HCT116 (cell line): ENCODE measurements around the gene PXDN. TPM values are rescaled to one million over a fixed set of nuclear protein-coding genes. Genes with fewer than 3 reads are reported as not detected.

Experiments used
- ATAC-seq: fragments of 200-7000 bp; cut with Tn5 transposase; 2 replicates; pipeline ENCODE4 v1.9.1; 2020; ENCODE audit warnings: mild to moderate bottlenecking, moderate library complexity
- BruUV-seq: library from RNA; stranded (reverse); fragments of 400-500 nt; replicated peaks from 2 replicates; lab custom pipeline; 2021; lab: Mats Ljungman, UMichigan
- CTCF ChIA-PET: fragments of 300-600 bp; sonication (Branson Sonifier 250); formaldehyde crosslinking; loops from one replicate; lab custom pipeline; 2021; ENCODE audit warnings: antibody characterized with exemption; lab: Charles Lee
- POLR2A ChIA-PET: fragments of 300-600, 350-600 bp; sonication (Branson Sonifier 250); formaldehyde crosslinking; loops from one replicate; lab custom pipeline; 2021; ENCODE audit warnings: antibody characterized with exemption; lab: Charles Lee
- RAD21 ChIA-PET, 2 experiments: fragments of 300-600 bp; sonication (Branson Sonifier 250); formaldehyde crosslinking; loops; one replicate each; lab custom pipeline; 2023; ENCODE audit warnings: low total read pairs in 2 of 2; ENCODE audit not compliant: uncharacterized antibody in 2 of 2, unreplicated experiment in 2 of 2, low non-redundant PET in 1 of 2; lab: Charles Lee
- DNase-seq: peaks from one replicate; pipeline ENCODE4 v3.0.0-alpha.2; 2010; ENCODE audit warnings: low read depth, low spot score
- H2AFZ ChIP-seq: fragments of 200-600 bp; shearing (Covaris generic), sonication (generic); 2 replicates; pipeline ENCODE4 v1.6.1; 2017; ENCODE audit warnings: low read depth, mixed run types, mixed read lengths, antibody characterized with exemption, low read length; ENCODE audit not compliant: poor library complexity, severe bottlenecking
- H3K27ac ChIP-seq: 2 replicates; pipeline ENCODE4 v1.5.1; 2012; ENCODE audit warnings: low read depth, low read length
- H3K27me3 ChIP-seq: fragments of 200-600 bp; sonication (generic); 2 replicates; pipeline ENCODE4 v1.6.1; 2016; ENCODE audit warnings: mixed run types, low read length, mixed read lengths; ENCODE audit not compliant: insufficient read depth
- H3K36me3 ChIP-seq, 2 experiments: fragments of 200-500 bp in 1 of 2; fragments of 200-600 bp in 1 of 2; sonication (Bioruptor generic) in 1 of 2; sonication (generic) in 1 of 2; 2 replicates each; pipeline versions ENCODE4 v1.5.1 to v1.6.1; 2014 to 2016; ENCODE audit warnings: low read length in 2 of 2, inconsistent platforms in 1 of 2, mixed read lengths in 1 of 2, mixed run types in 1 of 2; ENCODE audit not compliant: insufficient read depth in 2 of 2, control insufficient read depth in 1 of 2
- H3K4me1 ChIP-seq, 2 experiments: fragments of 200-600 bp in 1 of 2; sonication (generic) in 1 of 2; 2 replicates each; pipeline versions ENCODE4 v1.5.1 to v1.6.1; 2012 to 2017; ENCODE audit warnings: low read length in 2 of 2, inconsistent platforms in 1 of 2, mild to moderate bottlenecking in 1 of 2, mixed read lengths in 1 of 2, mixed run types in 1 of 2, moderate library complexity in 1 of 2; ENCODE audit not compliant: insufficient read depth in 2 of 2, control insufficient read depth in 1 of 2
- H3K4me2 ChIP-seq: fragments of 200-600 bp; sonication (generic); 2 replicates; pipeline ENCODE4 v1.6.1; 2017; ENCODE audit warnings: mixed run types, low read length, mixed read lengths
- H3K4me3 ChIP-seq, 2 experiments: fragments of 200-600 bp in 1 of 2; sonication (generic) in 1 of 2; replicated peaks in 1 of 2; 2 replicates each; pipeline ENCODE4 v1.5.1; 2011 to 2016; ENCODE audit warnings: low read length in 2 of 2, control low read depth in 1 of 2, low read depth in 1 of 2, mild to moderate bottlenecking in 1 of 2, mixed read lengths in 1 of 2, mixed run types in 1 of 2
- H3K79me2 ChIP-seq: fragments of 200-600 bp; sonication (generic); 2 replicates; pipeline ENCODE4 v1.6.1; 2017; ENCODE audit warnings: mild to moderate bottlenecking, mixed run types, low read length, moderate library complexity, mixed read lengths; ENCODE audit not compliant: insufficient read depth
- H3K9ac ChIP-seq: fragments of 200-600 bp; sonication (generic); 2 replicates; pipeline ENCODE4 v1.6.1; 2016; ENCODE audit warnings: low read length, mixed read lengths
- H3K9me2 ChIP-seq: fragments of 200-600 bp; sonication (generic), shearing (Covaris generic); 2 replicates; pipeline ENCODE4 v1.6.1; 2017; ENCODE audit warnings: mixed run types, mild to moderate bottlenecking, moderate library complexity; ENCODE audit not compliant: insufficient read depth
- H3K9me3 ChIP-seq, 2 experiments: fragments of 200-500 bp in 1 of 2; fragments of 200-600 bp in 1 of 2; sonication (Bioruptor generic) in 1 of 2; sonication (generic) in 1 of 2; 2 replicates each; pipeline ENCODE4 v1.6.1; 2014 to 2017; ENCODE audit warnings: low read length in 2 of 2, mixed read lengths in 2 of 2, inconsistent platforms in 1 of 2, low read depth in 1 of 2, mild to moderate bottlenecking in 1 of 2, mixed run types in 1 of 2, moderate library complexity in 1 of 2; ENCODE audit not compliant: control insufficient read depth in 1 of 2, insufficient read depth in 1 of 2
- H4K20me1 ChIP-seq: fragments of 200-600 bp; sonication (generic), shearing (Covaris generic); 2 replicates; pipeline ENCODE4 v1.6.1; 2017; ENCODE audit warnings: mixed run types, mild to moderate bottlenecking, moderate library complexity; ENCODE audit not compliant: insufficient read depth
- EGR1 ChIP-seq: IDR thresholded peaks from 2 replicates; pipeline ENCODE4 v1.6.1; 2012; ENCODE audit warnings: low read depth
- ELF1 ChIP-seq: IDR thresholded peaks from 2 replicates; pipeline ENCODE4 v1.6.1; 2012; ENCODE audit warnings: low read depth, borderline replicate concordance
- EZH2phosphoT487 ChIP-seq: fragments of 200-600 bp; IDR thresholded peaks from 2 replicates; pipeline ENCODE4 v1.6.1; 2018; ENCODE audit warnings: antibody characterized with exemption, borderline replicate concordance
- FOSL1 ChIP-seq: IDR thresholded peaks from 2 replicates; pipeline ENCODE4 v1.6.1; 2012; ENCODE audit warnings: low read depth
- JUND ChIP-seq: IDR thresholded peaks from 2 replicates; pipeline ENCODE4 v1.6.1; 2012
- POLR2A ChIP-seq: IDR thresholded peaks from 2 replicates; pipeline ENCODE4 v1.7.0; 2011; ENCODE audit warnings: borderline replicate concordance; ENCODE audit not compliant: insufficient read depth, insufficient read length; ENCODE audit errors: extremely low read depth
- RAD21 ChIP-seq: IDR thresholded peaks from 2 replicates; pipeline ENCODE4 v1.6.1; 2012; ENCODE audit warnings: low read depth, mild to moderate bottlenecking
- YY1 ChIP-seq: IDR thresholded peaks from 2 replicates; pipeline ENCODE4 v1.6.1; 2011; ENCODE audit warnings: low read length, low read depth, moderate library complexity, mild to moderate bottlenecking; ENCODE audit not compliant: insufficient replicate concordance; ENCODE audit errors: extremely low read depth
- intact Hi-C: fragments of 100-400 bp; cut with micrococcal nuclease; formaldehyde crosslinking; loops from 2 replicates; pipeline ENCODE4 v1.10.0; 2022
- total RNA-seq: library from RNA; stranded (reverse); gene quantifications from one replicate; pipeline ENCODE4 v1.2.1, GENCODE V29; 2021; ENCODE audit not compliant: unreplicated experiment
- TF ChIP-seq, protein P1 (sequence below), 3 experiments: fragments of 200-600 bp in 1 of 3; sonication (generic) in 1 of 3; IDR thresholded peaks in 2 of 3; conservative IDR thresholded peaks in 1 of 3; 2 replicates each; pipeline ENCODE4 v1.5.1; 2012 to 2017; ENCODE audit warnings: low read depth in 2 of 3, low read length in 2 of 3, antibody characterized with exemption in 1 of 3, borderline replicate concordance in 1 of 3, control low read depth in 1 of 3, mild to moderate bottlenecking in 1 of 3, mixed read lengths in 1 of 3, mixed run types in 1 of 3, moderate library complexity in 1 of 3; ENCODE audit not compliant: insufficient read depth in 1 of 3
- TF ChIP-seq, protein P2 (sequence below): IDR thresholded peaks from 2 replicates; pipeline ENCODE4 v1.6.1; 2012
- TF ChIP-seq, protein P3 (sequence below): IDR thresholded peaks from 2 replicates; pipeline ENCODE4 v1.6.1; 2012; ENCODE audit warnings: low read depth

PXDN gene
- total RNA-seq, 1 experiment from 2014 or later: 10.7 TPM

DNA sequence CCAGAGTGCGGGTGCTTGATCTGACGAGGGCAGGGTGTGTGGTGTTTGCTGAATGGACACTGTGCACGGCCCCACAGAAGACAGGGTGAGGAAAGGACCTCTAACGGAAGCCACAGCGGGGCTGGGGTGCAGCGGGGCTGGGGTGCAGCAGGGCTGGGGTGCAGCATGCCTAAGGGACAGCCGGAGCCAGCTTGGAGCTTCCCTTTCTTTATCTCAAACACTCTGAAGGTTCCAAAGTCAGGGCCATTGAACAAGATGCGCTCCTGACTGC, 35.0 kb downstream of the PXDN start:
- no peak overlapping the region for H3K9ac ChIP-seq
- no peak for ATAC-seq
- no peaks in the 10 kb centered on the region for H3K9me3 ChIP-seq
- H3K27ac ChIP-seq: no peak overlapping the region
- no peaks in the 10 kb centered on the region for H3K9me2 ChIP-seq
- ChIA-PET POLR2A (no interaction called here), CTCF (no interaction called here), RAD21 (no interaction called here)
- H3K36me3 ChIP-seq: no peaks in the 10 kb centered on the region
- no peak overlapping the region for H3K4me3 ChIP-seq
- H2AFZ ChIP-seq: no peak overlapping the region
- DNase-seq: no peak
- no peaks in the 10 kb centered on the region for H3K4me1 ChIP-seq
- H3K4me2 ChIP-seq: no peak overlapping the region
- no peaks in the 10 kb centered on the region for H3K79me2 ChIP-seq
- no peaks in the 10 kb centered on the region for H4K20me1 ChIP-seq
- H3K27me3 ChIP-seq: no peaks in the 10 kb centered on the region
- BruUV-seq: no TSS peak
- intact Hi-C loops: no loop called here
- TF ChIP-seq JUND (no peak), YY1 (no peak), ELF1 (no peak), EGR1 (no peak), FOSL1 (no peak), RAD21 (no peak), POLR2A (no peak), EZH2phosphoT487 (no peak)
- TF ChIP-seq, protein P1, sequence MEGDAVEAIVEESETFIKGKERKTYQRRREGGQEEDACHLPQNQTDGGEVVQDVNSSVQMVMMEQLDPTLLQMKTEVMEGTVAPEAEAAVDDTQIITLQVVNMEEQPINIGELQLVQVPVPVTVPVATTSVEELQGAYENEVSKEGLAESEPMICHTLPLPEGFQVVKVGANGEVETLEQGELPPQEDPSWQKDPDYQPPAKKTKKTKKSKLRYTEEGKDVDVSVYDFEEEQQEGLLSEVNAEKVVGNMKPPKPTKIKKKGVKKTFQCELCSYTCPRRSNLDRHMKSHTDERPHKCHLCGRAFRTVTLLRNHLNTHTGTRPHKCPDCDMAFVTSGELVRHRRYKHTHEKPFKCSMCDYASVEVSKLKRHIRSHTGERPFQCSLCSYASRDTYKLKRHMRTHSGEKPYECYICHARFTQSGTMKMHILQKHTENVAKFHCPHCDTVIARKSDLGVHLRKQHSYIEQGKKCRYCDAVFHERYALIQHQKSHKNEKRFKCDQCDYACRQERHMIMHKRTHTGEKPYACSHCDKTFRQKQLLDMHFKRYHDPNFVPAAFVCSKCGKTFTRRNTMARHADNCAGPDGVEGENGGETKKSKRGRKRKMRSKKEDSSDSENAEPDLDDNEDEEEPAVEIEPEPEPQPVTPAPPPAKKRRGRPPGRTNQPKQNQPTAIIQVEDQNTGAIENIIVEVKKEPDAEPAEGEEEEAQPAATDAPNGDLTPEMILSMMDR (IDR thresholded peaks at IDR 0.05 in 2 of 3, conservative IDR thresholded peaks at IDR 0.05 in 1 of 3; ENCODE audit: borderline replicate concordance in 1 of 3, insufficient read depth in 1 of 3, low read depth in 2 of 3, low read length in 2 of 3): no peak
- TF ChIP-seq, protein P2, sequence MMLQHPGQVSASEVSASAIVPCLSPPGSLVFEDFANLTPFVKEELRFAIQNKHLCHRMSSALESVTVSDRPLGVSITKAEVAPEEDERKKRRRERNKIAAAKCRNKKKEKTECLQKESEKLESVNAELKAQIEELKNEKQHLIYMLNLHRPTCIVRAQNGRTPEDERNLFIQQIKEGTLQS: no peak
- TF ChIP-seq, protein P3, sequence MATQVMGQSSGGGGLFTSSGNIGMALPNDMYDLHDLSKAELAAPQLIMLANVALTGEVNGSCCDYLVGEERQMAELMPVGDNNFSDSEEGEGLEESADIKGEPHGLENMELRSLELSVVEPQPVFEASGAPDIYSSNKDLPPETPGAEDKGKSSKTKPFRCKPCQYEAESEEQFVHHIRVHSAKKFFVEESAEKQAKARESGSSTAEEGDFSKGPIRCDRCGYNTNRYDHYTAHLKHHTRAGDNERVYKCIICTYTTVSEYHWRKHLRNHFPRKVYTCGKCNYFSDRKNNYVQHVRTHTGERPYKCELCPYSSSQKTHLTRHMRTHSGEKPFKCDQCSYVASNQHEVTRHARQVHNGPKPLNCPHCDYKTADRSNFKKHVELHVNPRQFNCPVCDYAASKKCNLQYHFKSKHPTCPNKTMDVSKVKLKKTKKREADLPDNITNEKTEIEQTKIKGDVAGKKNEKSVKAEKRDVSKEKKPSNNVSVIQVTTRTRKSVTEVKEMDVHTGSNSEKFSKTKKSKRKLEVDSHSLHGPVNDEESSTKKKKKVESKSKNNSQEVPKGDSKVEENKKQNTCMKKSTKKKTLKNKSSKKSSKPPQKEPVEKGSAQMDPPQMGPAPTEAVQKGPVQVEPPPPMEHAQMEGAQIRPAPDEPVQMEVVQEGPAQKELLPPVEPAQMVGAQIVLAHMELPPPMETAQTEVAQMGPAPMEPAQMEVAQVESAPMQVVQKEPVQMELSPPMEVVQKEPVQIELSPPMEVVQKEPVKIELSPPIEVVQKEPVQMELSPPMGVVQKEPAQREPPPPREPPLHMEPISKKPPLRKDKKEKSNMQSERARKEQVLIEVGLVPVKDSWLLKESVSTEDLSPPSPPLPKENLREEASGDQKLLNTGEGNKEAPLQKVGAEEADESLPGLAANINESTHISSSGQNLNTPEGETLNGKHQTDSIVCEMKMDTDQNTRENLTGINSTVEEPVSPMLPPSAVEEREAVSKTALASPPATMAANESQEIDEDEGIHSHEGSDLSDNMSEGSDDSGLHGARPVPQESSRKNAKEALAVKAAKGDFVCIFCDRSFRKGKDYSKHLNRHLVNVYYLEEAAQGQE: no peak
